ENCODE data around the gene GTPBP4.

Gene GTPBP4

GRCh38 chr10:947051-947450 is 41.2 kb upstream of the GTPBP4 start:
- TF ChIP-seq CTCF (IDR thresholded peaks at IDR 0.05; ENCODE audit: low read depth, low read length): no peak
- no peaks in the 10 kb centered on the region for H3K36me3 ChIP-seq
- H3K9me3 ChIP-seq (ENCODE audit: severe bottlenecking): no peaks in the 10 kb centered on the region
- H3K27ac ChIP-seq: no peak overlapping the region
- H3K4me3 ChIP-seq (ENCODE audit: low read depth, low read length): no peak overlapping the region
- no peaks in the 10 kb centered on the region for H3K27me3 ChIP-seq (ENCODE audit: insufficient read depth, low read depth, severe bottlenecking)
- no peak for DNase-seq

GRCh38 chr10:947881-948280 is 40.4 kb upstream of the GTPBP4 start:
- no peak for DNase-seq
- TF ChIP-seq CTCF (IDR thresholded peaks at IDR 0.05; ENCODE audit: low read depth, low read length): no peak
- no peaks in the 10 kb centered on the region for H3K27me3 ChIP-seq (ENCODE audit: insufficient read depth, low read depth, severe bottlenecking)
- H3K36me3 ChIP-seq: no peaks in the 10 kb centered on the region
- no peaks in the 10 kb centered on the region for H3K9me3 ChIP-seq (ENCODE audit: severe bottlenecking)
- no peak overlapping the region for H3K27ac ChIP-seq
- H3K4me3 ChIP-seq (ENCODE audit: low read depth, low read length): no peak overlapping the region

- Histone ChIP-seq H3K9me3 (ENCODE audit: severe bottlenecking) (no peaks in the 10 kb centered on the region), H3K27ac (no peak overlapping the region), H3K36me3 (no peaks in the 10 kb centered on the region), H3K4me3 (ENCODE audit: low read depth, low read length) (no peak overlapping the region), H3K27me3 (ENCODE audit: insufficient read depth, low read depth, severe bottlenecking) (no peaks in the 10 kb centered on the region)
- DNase-seq: no peak
- no peak for TF ChIP-seq CTCF (IDR thresholded peaks at IDR 0.05; ENCODE audit: low read depth, low read length)
Observed at GRCh38 chr10:948347-948746, 39.9 kb upstream of the GTPBP4 start.

GRCh38 chr10:949446-949845 is 38.8 kb upstream of the GTPBP4 start:
- no peak for TF ChIP-seq CTCF (IDR thresholded peaks at IDR 0.05; ENCODE audit: low read depth, low read length)
- Histone ChIP-seq H3K4me3 (ENCODE audit: low read depth, low read length) (no peak overlapping the region), H3K9me3 (ENCODE audit: severe bottlenecking) (no peaks in the 10 kb centered on the region), H3K27me3 (ENCODE audit: insufficient read depth, low read depth, severe bottlenecking) (no peaks in the 10 kb centered on the region), H3K27ac (no peak overlapping the region), H3K36me3 (no peaks in the 10 kb centered on the region)
- DNase-seq: no peak

GRCh38 chr10:953836-954235 is 34.4 kb upstream of the GTPBP4 start:
- no peak for DNase-seq
- no peak for TF ChIP-seq CTCF (IDR thresholded peaks at IDR 0.05; ENCODE audit: low read depth, low read length)
- no peaks in the 10 kb centered on the region for H3K27me3 ChIP-seq (ENCODE audit: insufficient read depth, low read depth, severe bottlenecking)
- H3K9me3 ChIP-seq (ENCODE audit: severe bottlenecking): no peaks in the 10 kb centered on the region
- no peak overlapping the region for H3K4me3 ChIP-seq (ENCODE audit: low read depth, low read length)
- H3K36me3 ChIP-seq: no peaks in the 10 kb centered on the region
- H3K27ac ChIP-seq: no peak overlapping the region

GRCh38 chr10:954396-954795 is 33.8 kb upstream of the GTPBP4 start:
- Histone ChIP-seq H3K4me3 (ENCODE audit: low read depth, low read length) (no peak overlapping the region), H3K27ac (no peak overlapping the region), H3K36me3 (no peaks in the 10 kb centered on the region), H3K27me3 (ENCODE audit: insufficient read depth, low read depth, severe bottlenecking) (no peaks in the 10 kb centered on the region), H3K9me3 (ENCODE audit: severe bottlenecking) (no peaks in the 10 kb centered on the region)
- TF ChIP-seq CTCF (IDR thresholded peaks at IDR 0.05; ENCODE audit: low read depth, low read length): no peak
- DNase-seq: no peak

Data from WERI-Rb-1 (cell line).